A204.1 (cell line): ENCODE results near the gene PADI2.

ENCODE experiments used
- FAIRE-seq: peaks from 2 replicates; lab custom pipeline; 2012; peaks lifted over from hg19 to GRCh38; lab: Jason Lieb, UNC

Gene PADI2

GRCh38 chr1:17139637-17140036, 20.4 kb upstream of the PADI2 start:
- no peak for FAIRE-seq

GRCh38 chr1:17137441-17137840, 18.2 kb upstream of the PADI2 start:
- FAIRE-seq, result no peak

- FAIRE-seq, result no peak
Measured at GRCh38 chr1:17136936-17137335, 17.7 kb upstream of the PADI2 start.

GRCh38 chr1:17136145-17136544, 16.9 kb upstream of the PADI2 start:
- no peak for FAIRE-seq

- no peak for FAIRE-seq
Measured at GRCh38 chr1:17135530-17135929, 16.3 kb upstream of the PADI2 start.

GRCh38 chr1:17134724-17135123, 15.5 kb upstream of the PADI2 start:
- FAIRE-seq, result no peak

GRCh38 chr1:17134034-17134433, 14.8 kb upstream of the PADI2 start:
- FAIRE-seq, result no peak

- no peak for FAIRE-seq
Measured at GRCh38 chr1:17130138-17130635, 10.9 kb upstream of the PADI2 start.

GRCh38 chr1:17128361-17128760, 9.1 kb upstream of the PADI2 start:
- FAIRE-seq, result no peak

GRCh38 chr1:17125756-17126237, 6.5 kb upstream of the PADI2 start:
- peak; percentile 11 for FAIRE-seq

GRCh38 chr1:17123196-17124045, 4.2 kb upstream of the PADI2 start:
- FAIRE-seq, result no peak

- FAIRE-seq, result no peak
Measured at GRCh38 chr1:17122521-17123164, 3.4 kb upstream of the PADI2 start.

GRCh38 chr1:17121881-17122280, 2.6 kb upstream of the PADI2 start:
- no peak for FAIRE-seq

GRCh38 chr1:17120962-17121837, 1.9 kb upstream of the PADI2 start:
- no peak for FAIRE-seq

GRCh38 chr1:17120481-17120877, 1.2 kb upstream of the PADI2 start:
- no peak for FAIRE-seq

- no peak for FAIRE-seq
Measured at GRCh38 chr1:17119773-17120480, 676 bp upstream of the PADI2 start.

- no peak for FAIRE-seq
Measured at GRCh38 chr1:17118706-17119075, 560 bp downstream of the PADI2 start.

- no peak for FAIRE-seq
Measured at GRCh38 chr1:17118268-17118667, 983 bp downstream of the PADI2 start.

GRCh38 chr1:17117451-17118265, 1.6 kb downstream of the PADI2 start:
- FAIRE-seq, result no peak

GRCh38 chr1:17116643-17117042, 2.6 kb downstream of the PADI2 start:
- FAIRE-seq, result no peak

- FAIRE-seq, result no peak
Measured at GRCh38 chr1:17113963-17114362, 5.3 kb downstream of the PADI2 start.
